G401.6 (cell line): Measurements from ENCODE around the gene ST6GALNAC4.
A peak's percentile ranks its signal among the peaks of the same experiment; 100 is the strongest.

ENCODE experiments used
- FAIRE-seq: peaks from 2 replicates; lab custom pipeline; 2012; peaks lifted over from hg19 to GRCh38; lab: Jason Lieb, UNC

The ST6GALNAC4 gene

GRCh38 chr9:127912296-127912695, 4.5 kb downstream of the ST6GALNAC4 start:
- FAIRE-seq: no peak

- FAIRE-seq: no peak
Measured at GRCh38 chr9:127910613-127911205, 6.1 kb downstream of the ST6GALNAC4 start.

GRCh38 chr9:127909839-127910273, 7.0 kb downstream of the ST6GALNAC4 start:
- no peak for FAIRE-seq

GRCh38 chr9:127908660-127908926, 8.2 kb downstream of the ST6GALNAC4 start:
- no peak for FAIRE-seq

DNA sequence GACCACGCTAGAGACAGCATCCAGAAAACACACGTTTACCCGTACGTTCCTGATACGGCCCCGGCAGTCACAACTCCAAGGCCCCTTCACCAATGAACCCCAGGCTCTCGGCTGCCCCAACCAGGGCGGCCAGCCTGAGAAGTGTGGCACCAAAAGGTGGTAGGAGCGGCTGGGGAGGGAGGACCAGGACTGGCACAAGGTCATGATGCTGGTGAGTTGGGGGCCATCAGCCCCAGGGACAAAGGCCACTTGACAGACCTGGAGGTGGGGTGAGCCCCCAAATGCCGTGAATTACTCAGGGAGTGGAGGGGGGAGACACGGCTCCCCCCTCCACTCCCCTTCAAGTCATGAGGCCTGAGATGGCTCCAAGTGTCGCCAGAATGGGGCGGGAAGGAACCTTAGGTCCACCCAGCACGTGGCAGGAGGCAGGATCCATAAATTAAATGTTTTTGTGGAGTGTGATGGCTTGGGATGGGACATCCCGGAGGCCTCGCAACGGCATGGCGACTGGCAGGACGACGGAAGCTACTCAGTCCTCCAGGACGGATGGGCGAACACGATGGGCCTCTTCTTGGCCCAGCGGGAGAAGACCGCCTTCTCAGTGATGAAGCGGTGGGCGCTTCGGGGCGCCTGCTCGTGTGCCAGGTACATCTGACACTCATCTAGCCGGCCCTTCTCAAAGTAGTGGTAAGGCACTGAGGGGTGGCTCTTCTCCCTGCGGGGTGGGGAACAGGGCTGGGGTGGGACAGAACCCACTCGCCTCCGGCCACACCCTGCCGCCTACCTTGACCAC, 8.8 kb downstream of the ST6GALNAC4 start:
- FAIRE-seq: no peak

DNA sequence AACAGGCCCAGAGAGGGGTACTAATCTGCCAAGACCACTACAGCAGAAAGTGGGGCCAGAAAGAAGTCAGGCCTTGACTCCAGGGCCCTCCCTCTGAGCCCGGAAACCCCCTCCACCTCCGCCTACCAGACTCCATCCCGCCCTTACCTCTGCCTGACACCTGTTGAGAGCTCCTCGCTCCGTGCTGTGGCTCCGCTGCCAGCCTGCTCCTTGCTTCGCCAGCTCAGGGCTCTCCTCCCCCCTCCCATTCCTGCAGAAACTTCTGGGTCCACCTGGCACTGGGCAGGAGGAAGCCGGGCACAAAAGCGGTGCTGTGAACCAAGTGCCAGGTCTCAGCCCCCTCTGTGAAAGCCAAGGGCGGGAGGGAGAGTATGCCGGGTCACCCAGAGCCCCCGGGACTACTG, 11.1 kb downstream of the ST6GALNAC4 start:
- no peak for FAIRE-seq

GRCh38 chr9:127905004-127905728, 11.7 kb downstream of the ST6GALNAC4 start:
- no peak for FAIRE-seq

GRCh38 chr9:127904561-127905003, 12.3 kb downstream of the ST6GALNAC4 start:
- FAIRE-seq: no peak

- no peak for FAIRE-seq
Measured at GRCh38 chr9:127903557-127904475, 13.0 kb downstream of the ST6GALNAC4 start.

DNA sequence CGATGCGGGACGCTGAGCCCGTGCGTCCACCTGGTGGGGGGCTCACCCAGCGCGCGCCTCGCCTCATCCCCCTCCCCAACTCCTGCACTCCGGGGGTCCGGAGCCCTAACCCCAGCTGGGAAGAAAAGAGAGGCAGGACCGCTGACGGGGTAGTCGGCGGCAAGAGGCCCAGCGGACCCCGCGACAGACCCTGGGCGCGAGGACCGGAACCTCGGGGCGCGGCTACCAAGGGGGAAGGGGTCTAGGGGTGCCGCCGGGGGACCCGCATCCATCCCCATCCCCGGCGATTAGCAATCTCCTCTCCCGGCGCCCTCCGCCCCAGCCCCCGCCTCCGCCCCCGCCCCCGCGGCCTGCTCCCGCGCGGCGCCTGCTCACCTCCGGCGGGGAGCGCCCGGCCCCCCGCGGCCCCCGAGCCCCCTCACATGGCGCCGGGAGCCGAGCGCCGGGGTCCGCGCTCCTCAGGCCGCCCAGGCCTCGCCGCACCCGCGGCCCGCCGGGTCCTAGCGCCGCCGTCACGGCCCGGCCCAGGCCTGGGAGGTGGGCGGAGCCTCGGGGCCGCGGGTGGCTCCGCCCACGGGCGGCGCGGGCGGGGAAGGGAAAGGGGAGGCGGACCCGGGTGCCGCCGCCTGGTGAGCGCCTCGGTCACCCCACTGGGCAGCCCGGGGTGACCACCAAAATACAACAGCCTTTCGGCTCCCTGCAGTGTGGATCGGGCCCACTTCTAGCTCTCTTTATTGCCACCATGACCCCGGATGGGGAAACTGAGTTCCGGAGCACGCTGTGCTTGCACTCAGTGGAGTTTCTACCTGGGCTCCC, 17.5 kb downstream of the ST6GALNAC4 start, which contains the start of gene ST6GALNAC6:
TSS of gene ST6GALNAC6 (minus strand) at position 476 of the 816 bp plus-strand sequence. CDS start 1,622 bp downstream, outside the sequence.
- FAIRE-seq: no peak

- no peak for FAIRE-seq
Measured at GRCh38 chr9:127898433-127899127, 18.3 kb downstream of the ST6GALNAC4 start.

DNA sequence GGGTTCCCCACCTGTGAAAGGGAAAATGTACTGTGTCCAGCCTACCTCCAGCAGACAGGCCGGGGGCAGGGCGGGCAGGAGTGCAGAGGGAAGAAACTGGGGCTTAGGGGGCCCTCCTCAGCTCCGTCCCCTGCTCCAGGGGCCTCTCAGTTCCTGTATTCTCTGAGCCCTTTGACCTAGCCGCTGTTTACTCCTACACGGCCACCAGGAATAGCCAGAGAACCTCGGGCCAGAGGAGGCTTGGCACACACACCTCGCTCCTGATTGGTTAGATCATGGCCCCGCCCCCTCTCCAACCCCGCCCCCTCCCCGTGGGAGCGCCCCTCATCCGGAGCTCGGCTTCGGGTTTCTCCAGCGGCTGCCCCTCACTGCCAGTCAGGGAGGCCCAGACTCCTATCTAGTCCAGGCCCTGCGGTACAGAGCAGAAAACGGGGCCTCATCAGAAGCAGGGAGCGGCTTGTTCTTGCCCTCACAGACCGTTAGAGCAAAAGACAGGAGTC, 19.6 kb downstream of the ST6GALNAC4 start:
- FAIRE-seq: no peak

- FAIRE-seq: no peak
Measured at GRCh38 chr9:127896395-127897192, 20.2 kb downstream of the ST6GALNAC4 start.

DNA sequence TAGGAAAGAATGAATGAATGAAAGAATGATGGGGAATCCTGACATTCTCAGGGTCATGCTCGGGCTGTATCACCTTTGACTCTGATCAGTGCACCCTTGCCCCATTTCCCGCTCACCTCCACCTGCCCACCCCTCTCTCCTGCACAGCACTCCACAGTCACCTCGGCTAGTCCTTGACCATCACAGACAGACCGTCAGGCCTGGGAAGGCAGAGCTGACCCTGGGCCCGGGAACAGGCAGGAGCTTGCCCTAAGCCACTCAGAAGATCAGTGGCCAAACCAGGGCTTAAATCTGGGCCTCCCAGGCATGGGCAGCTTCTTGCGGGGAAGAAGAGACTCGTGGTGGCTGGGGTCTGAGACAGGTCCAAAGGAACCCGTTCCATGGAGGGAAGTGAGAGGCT, 21.0 kb downstream of the ST6GALNAC4 start:
- FAIRE-seq: no peak

DNA sequence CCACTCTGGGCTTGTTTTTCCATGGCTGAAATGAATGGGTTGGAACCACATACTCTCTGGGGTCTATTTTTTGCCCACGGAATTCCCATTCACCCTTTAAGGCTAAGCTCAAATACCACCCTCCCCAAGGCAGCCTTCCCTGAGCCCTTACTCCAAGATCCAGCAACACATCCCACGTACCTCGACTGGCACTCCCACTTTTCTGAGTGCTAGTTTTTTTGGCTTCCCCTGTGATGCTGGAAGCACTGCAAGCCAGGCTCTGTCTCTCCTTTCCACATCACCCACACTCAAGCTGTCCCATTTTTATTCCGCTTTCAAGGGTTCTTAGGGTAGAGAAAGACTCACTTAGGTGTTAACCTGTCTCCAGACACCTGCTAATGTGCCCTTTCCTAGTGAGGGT, 23.4 kb downstream of the ST6GALNAC4 start:
- FAIRE-seq: no peak

DNA sequence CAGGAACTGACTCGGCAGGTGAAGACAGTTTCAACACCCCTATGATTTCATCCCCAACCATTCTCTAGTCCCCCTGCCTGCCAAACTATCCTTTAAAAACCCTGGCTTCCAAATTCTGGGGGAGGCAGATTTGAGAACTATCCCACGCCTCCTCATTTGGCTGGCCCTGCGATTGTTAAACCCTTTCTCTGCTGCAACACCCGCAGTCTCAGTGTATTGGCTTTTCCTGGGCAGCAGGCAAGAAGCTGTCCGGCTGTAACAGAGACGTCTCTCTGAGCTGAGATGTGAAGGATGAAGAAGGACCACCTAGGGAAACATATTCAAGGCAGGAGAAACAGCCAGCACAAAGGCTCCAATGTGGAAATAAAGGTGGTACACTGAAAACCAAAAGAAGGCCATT, 24.0 kb downstream of the ST6GALNAC4 start:
- no peak for FAIRE-seq

- FAIRE-seq: no peak
Measured at GRCh38 chr9:127890053-127890452, 26.8 kb downstream of the ST6GALNAC4 start.

DNA sequence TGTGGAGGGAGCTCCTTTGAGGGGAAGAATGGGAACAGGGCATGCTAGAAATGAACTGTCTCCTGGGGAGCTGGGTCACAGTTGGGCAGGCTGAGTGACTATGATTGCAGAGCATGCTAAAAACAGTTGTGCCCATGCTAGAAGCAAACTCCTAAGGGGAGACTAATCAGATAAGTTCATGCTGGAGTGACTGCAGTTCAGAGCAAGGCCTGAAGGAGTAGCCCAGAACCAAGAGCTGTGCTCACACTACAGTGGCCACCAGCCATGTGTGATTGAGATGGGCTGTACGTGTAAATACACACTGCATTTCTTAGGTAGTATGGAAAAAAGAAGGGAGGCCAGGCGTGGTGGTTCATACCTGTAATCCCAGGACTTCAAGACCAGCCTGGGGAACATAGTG, 29.0 kb downstream of the ST6GALNAC4 start:
- peak; percentile 85 for FAIRE-seq

GRCh38 chr9:127886401-127886972, 30.4 kb downstream of the ST6GALNAC4 start:
- no peak for FAIRE-seq
